Activated CD4-positive, alpha-beta memory T cell treated with anti-CD3 and anti-CD28 coated beads, Interleukin-2, amount 10 ng/mL, durations not matched to agents 7 days and 5 days (primary cell): ENCODE results near the gene KIF3C. TPM values are rescaled to one million over a fixed set of nuclear protein-coding genes. Genes with fewer than 3 reads are reported as not detected.
"Not testable (repeated sequence)": the region's sequence is repeated elsewhere in the genome, so short reads cannot be mapped to it uniquely, and the experiment has no call there.

Source experiments
- CTCF ChIA-PET: fragments of 350-600 bp; sonication (Branson Sonifier 250); formaldehyde crosslinking; loops from one replicate; lab custom pipeline; 2021; ENCODE audit warnings: antibody characterized with exemption, inconsistent platforms; lab: Charles Lee
- POLR2A ChIA-PET: fragments of 350-600 bp; sonication (Branson Sonifier 250); formaldehyde crosslinking; loops from one replicate; lab custom pipeline; 2021; ENCODE audit warnings: antibody characterized with exemption; lab: Charles Lee
- DNase-seq: peaks from one replicate; pipeline ENCODE4 v3.0.0-alpha.2; 2020
- H3K27ac Mint-ChIP-seq: one replicate; pipeline ENCODE4 v1.8.0; 2021; ENCODE audit warnings: mild to moderate bottlenecking, mixed read lengths
- H3K27me3 Mint-ChIP-seq: one replicate; pipeline ENCODE4 v1.8.0; 2021; ENCODE audit warnings: mixed read lengths
- H3K36me3 Mint-ChIP-seq: one replicate; pipeline ENCODE4 v1.8.0; 2021; ENCODE audit warnings: low read depth, mixed read lengths
- H3K4me1 Mint-ChIP-seq: one replicate; pipeline ENCODE4 v1.8.0; 2021; ENCODE audit warnings: mixed read lengths
- H3K4me3 Mint-ChIP-seq: one replicate; pipeline ENCODE4 v1.8.0; 2021; ENCODE audit warnings: mild to moderate bottlenecking, mixed read lengths
- H3K9me3 Mint-ChIP-seq: one replicate; pipeline ENCODE4 v1.8.0; 2021; ENCODE audit warnings: mixed read lengths
- total RNA-seq, 2 experiments: library from RNA; stranded (reverse); gene quantifications; one replicate each; pipeline ENCODE4 v1.2.3, GENCODE V29; 2021

The KIF3C gene
- total RNA-seq, 2 experiments from 2014 or later = 10.3 to 10.7 TPM

GRCh38 chr2:26011609-26011989 is 29.3 kb upstream of the KIF3C start:
- Mint-ChIP-seq H3K27me3 (peaks cover 2% of the 10 kb centered on the region), H3K4me3 (no peak overlapping the region), H3K27ac (no peak overlapping the region), H3K9me3 (peaks cover 3% of the 10 kb centered on the region), H3K36me3 (no peaks in the 10 kb centered on the region), H3K4me1 (peaks cover 12% of the 10 kb centered on the region)
- DNase-seq = no peak
- POLR2A ChIA-PET = interaction anchor here (1.7 kb wide), 1 partner anchor 24 kb away, joined by 3 read pairs; no protein-coding TSS in a partner anchor
- CTCF ChIA-PET = interaction anchor here (0.6 to 1.0 kb wide), 2 partner anchors 12 to 68 kb away, joined by 3 to 4 read pairs; no protein-coding TSS in a partner anchor

- H3K4me3 Mint-ChIP-seq = no peak overlapping the region
- peaks cover 12% of the 10 kb centered on the region for H3K4me1 Mint-ChIP-seq
These were observed 28.6 kb upstream of the KIF3C start for GRCh38 chr2:26010943-26011342.

GRCh38 chr2:26009567-26009963 is 27.3 kb upstream of the KIF3C start:
- no peak overlapping the region for H3K27ac Mint-ChIP-seq
- H3K4me3 Mint-ChIP-seq = no peak overlapping the region
- CTCF ChIA-PET = no interaction called here
- H3K4me1 Mint-ChIP-seq = peaks cover 14% of the 10 kb centered on the region
- POLR2A ChIA-PET = interaction anchor here (1.7 to 2.2 kb wide), 2 partner anchors 8 to 24 kb away, joined by 6 to 9 read pairs; partner anchors contain the start of gene RAB10
- DNase-seq = no peak
- peaks cover 3% of the 10 kb centered on the region for H3K9me3 Mint-ChIP-seq
- H3K36me3 Mint-ChIP-seq = no peaks in the 10 kb centered on the region
- no peaks in the 10 kb centered on the region for H3K27me3 Mint-ChIP-seq

More at GRCh38 chr2:26010943-26011342, 28.6 kb upstream of the KIF3C start:
- DNase-seq = no peak
- Mint-ChIP-seq H3K36me3 (no peaks in the 10 kb centered on the region), H3K27ac (no peak overlapping the region), H3K27me3 (peaks cover 2% of the 10 kb centered on the region), H3K9me3 (peaks cover 3% of the 10 kb centered on the region)
- POLR2A ChIA-PET = interaction anchor here (1.7 kb wide), 1 partner anchor 25 kb away, joined by 3 read pairs; no protein-coding TSS in a partner anchor
- CTCF ChIA-PET = interaction anchor here (0.6 kb wide), 1 partner anchor 67 kb away, joined by 3 read pairs; no protein-coding TSS in a partner anchor

GRCh38 chr2:26008851-26009566 is 26.7 kb upstream of the KIF3C start:
- Mint-ChIP-seq H3K27me3 (no peaks in the 10 kb centered on the region), H3K4me3 (no peak overlapping the region), H3K4me1 (peaks cover 14% of the 10 kb centered on the region), H3K36me3 (no peaks in the 10 kb centered on the region), H3K9me3 (peaks cover 3% of the 10 kb centered on the region), H3K27ac (no peak overlapping the region)
- CTCF ChIA-PET = no interaction called here
- POLR2A ChIA-PET = interaction anchor here (1.7 to 2.2 kb wide), 2 partner anchors 9 to 25 kb away, joined by 6 to 9 read pairs; partner anchors contain the start of gene RAB10
- DNase-seq = no peak

- H3K4me3 Mint-ChIP-seq = no peak overlapping the region
- no peak for DNase-seq
- ChIA-PET POLR2A (interaction anchor here (2.2 kb wide), 1 partner anchor 10 kb away, joined by 6 read pairs; no protein-coding TSS in a partner anchor), CTCF (interaction anchor here (0.6 to 0.7 kb wide), 2 partner anchors 17 to 57 kb away, joined by 3 to 4 read pairs; no protein-coding TSS in a partner anchor)
- peaks cover 3% of the 10 kb centered on the region for H3K9me3 Mint-ChIP-seq
- H3K27me3 Mint-ChIP-seq = no peaks in the 10 kb centered on the region
- no peaks in the 10 kb centered on the region for H3K36me3 Mint-ChIP-seq
- H3K4me1 Mint-ChIP-seq = peaks cover 14% of the 10 kb centered on the region
- no peak overlapping the region for H3K27ac Mint-ChIP-seq
These were observed 25.8 kb upstream of the KIF3C start for GRCh38 chr2:26008095-26008494.

GRCh38 chr2:26002632-26003310 is 20.5 kb upstream of the KIF3C start:
- peaks cover 1% of the 10 kb centered on the region for H3K27me3 Mint-ChIP-seq
- H3K4me1 Mint-ChIP-seq = peaks cover 7% of the 10 kb centered on the region
- no peaks in the 10 kb centered on the region for H3K36me3 Mint-ChIP-seq
- H3K9me3 Mint-ChIP-seq = no peaks in the 10 kb centered on the region
- H3K4me3 Mint-ChIP-seq = no peak overlapping the region
- no peak overlapping the region for H3K27ac Mint-ChIP-seq
- DNase-seq = no peak
- ChIA-PET POLR2A (interaction anchor here (0.9 kb wide), 1 partner anchor 31 kb away, joined by 3 read pairs; the partner anchor contains the start of gene RAB10), CTCF (no interaction called here)

- Mint-ChIP-seq H3K9me3 (no peaks in the 10 kb centered on the region), H3K36me3 (no peaks in the 10 kb centered on the region), H3K4me1 (peaks cover 7% of the 10 kb centered on the region), H3K27ac (no peak overlapping the region), H3K27me3 (peaks cover 4% of the 10 kb centered on the region), H3K4me3 (no peak overlapping the region)
- no peak for DNase-seq
- CTCF ChIA-PET = no interaction called here
- POLR2A ChIA-PET = no interaction called here
These were observed 19.6 kb upstream of the KIF3C start for GRCh38 chr2:26001743-26002351.

- H3K4me3 Mint-ChIP-seq = no peak overlapping the region
- no peak for DNase-seq
- H3K36me3 Mint-ChIP-seq = no peaks in the 10 kb centered on the region
- H3K27me3 Mint-ChIP-seq = peaks cover 4% of the 10 kb centered on the region
- CTCF ChIA-PET = no interaction called here
- POLR2A ChIA-PET = no interaction called here
- H3K4me1 Mint-ChIP-seq = peaks cover 7% of the 10 kb centered on the region
- H3K27ac Mint-ChIP-seq = no peak overlapping the region
- no peaks in the 10 kb centered on the region for H3K9me3 Mint-ChIP-seq
These were observed 18.3 kb upstream of the KIF3C start for GRCh38 chr2:26000561-26001082.

GRCh38 chr2:25999406-25999805 is 17.1 kb upstream of the KIF3C start:
- H3K9me3 Mint-ChIP-seq, H3K27me3 Mint-ChIP-seq, H3K4me3 Mint-ChIP-seq, POLR2A ChIA-PET, H3K4me1 Mint-ChIP-seq, H3K36me3 Mint-ChIP-seq, H3K27ac Mint-ChIP-seq, DNase-seq, CTCF ChIA-PET: not testable (repeated sequence)

GRCh38 chr2:25998816-25999383 is 16.6 kb upstream of the KIF3C start:
- POLR2A ChIA-PET, H3K4me3 Mint-ChIP-seq, H3K9me3 Mint-ChIP-seq, H3K27me3 Mint-ChIP-seq, H3K36me3 Mint-ChIP-seq, H3K27ac Mint-ChIP-seq, H3K4me1 Mint-ChIP-seq, DNase-seq: not testable (repeated sequence)
- CTCF ChIA-PET = interaction anchor here (0.6 to 0.7 kb wide), 2 partner anchors 70 to 128 kb away, joined by 3 read pairs; no protein-coding TSS in a partner anchor

- ChIA-PET POLR2A (no interaction called here), CTCF (no interaction called here)
- H3K27me3 Mint-ChIP-seq = peaks cover 15% of the 10 kb centered on the region
- no peaks in the 10 kb centered on the region for H3K9me3 Mint-ChIP-seq
- no peaks in the 10 kb centered on the region for H3K36me3 Mint-ChIP-seq
- no peak overlapping the region for H3K4me3 Mint-ChIP-seq
- DNase-seq = no peak
- H3K27ac Mint-ChIP-seq = no peak overlapping the region
- peaks cover 13% of the 10 kb centered on the region for H3K4me1 Mint-ChIP-seq
These were observed 14.5 kb upstream of the KIF3C start for GRCh38 chr2:25996844-25997243.

GRCh38 chr2:25994509-25994908 is 12.2 kb upstream of the KIF3C start:
- no peaks in the 10 kb centered on the region for H3K36me3 Mint-ChIP-seq
- no peaks in the 10 kb centered on the region for H3K9me3 Mint-ChIP-seq
- POLR2A ChIA-PET = no interaction called here
- CTCF ChIA-PET = interaction anchor here (0.7 to 1.3 kb wide), 3 partner anchors 143 to 336 kb away, joined by 3 read pairs; no protein-coding TSS in a partner anchor
- no peak overlapping the region for H3K27ac Mint-ChIP-seq
- DNase-seq = no peak
- peaks cover 28% of the 10 kb centered on the region for H3K4me1 Mint-ChIP-seq
- peaks cover 15% of the 10 kb centered on the region for H3K27me3 Mint-ChIP-seq
- no peak overlapping the region for H3K4me3 Mint-ChIP-seq
